HCT116 (cell line): ENCODE data around the gene CROCC. TPM values are rescaled to one million over a fixed set of nuclear protein-coding genes. Genes with fewer than 3 reads are reported as not detected.

Experiments used
- ATAC-seq: fragments of 200-7000 bp; cut with Tn5 transposase; 2 replicates; pipeline ENCODE4 v1.9.1; 2020; ENCODE audit warnings: mild to moderate bottlenecking, moderate library complexity
- BruUV-seq: library from RNA; stranded (reverse); fragments of 400-500 nt; replicated peaks from 2 replicates; lab custom pipeline; 2021; lab: Mats Ljungman, UMichigan
- CTCF ChIA-PET: fragments of 300-600 bp; sonication (Branson Sonifier 250); formaldehyde crosslinking; loops from one replicate; lab custom pipeline; 2021; ENCODE audit warnings: antibody characterized with exemption; lab: Charles Lee
- POLR2A ChIA-PET: fragments of 300-600, 350-600 bp; sonication (Branson Sonifier 250); formaldehyde crosslinking; loops from one replicate; lab custom pipeline; 2021; ENCODE audit warnings: antibody characterized with exemption; lab: Charles Lee
- RAD21 ChIA-PET, 2 experiments: fragments of 300-600 bp; sonication (Branson Sonifier 250); formaldehyde crosslinking; loops; one replicate each; lab custom pipeline; 2023; ENCODE audit warnings: low total read pairs in 2 of 2; ENCODE audit not compliant: uncharacterized antibody in 2 of 2, unreplicated experiment in 2 of 2, low non-redundant PET in 1 of 2; lab: Charles Lee
- DNase-seq: peaks from one replicate; pipeline ENCODE4 v3.0.0-alpha.2; 2010; ENCODE audit warnings: low read depth, low spot score
- H2AFZ ChIP-seq: fragments of 200-600 bp; shearing (Covaris generic), sonication (generic); 2 replicates; pipeline ENCODE4 v1.6.1; 2017; ENCODE audit warnings: low read depth, mixed run types, mixed read lengths, antibody characterized with exemption, low read length; ENCODE audit not compliant: poor library complexity, severe bottlenecking
- H3K27ac ChIP-seq: 2 replicates; pipeline ENCODE4 v1.5.1; 2012; ENCODE audit warnings: low read depth, low read length
- H3K27me3 ChIP-seq: fragments of 200-600 bp; sonication (generic); 2 replicates; pipeline ENCODE4 v1.6.1; 2016; ENCODE audit warnings: mixed run types, low read length, mixed read lengths; ENCODE audit not compliant: insufficient read depth
- H3K36me3 ChIP-seq, 2 experiments: fragments of 200-500 bp in 1 of 2; fragments of 200-600 bp in 1 of 2; sonication (Bioruptor generic) in 1 of 2; sonication (generic) in 1 of 2; 2 replicates each; pipeline versions ENCODE4 v1.5.1 to v1.6.1; 2014 to 2016; ENCODE audit warnings: low read length in 2 of 2, inconsistent platforms in 1 of 2, mixed read lengths in 1 of 2, mixed run types in 1 of 2; ENCODE audit not compliant: insufficient read depth in 2 of 2, control insufficient read depth in 1 of 2
- H3K4me1 ChIP-seq, 2 experiments: fragments of 200-600 bp in 1 of 2; sonication (generic) in 1 of 2; 2 replicates each; pipeline versions ENCODE4 v1.5.1 to v1.6.1; 2012 to 2017; ENCODE audit warnings: low read length in 2 of 2, inconsistent platforms in 1 of 2, mild to moderate bottlenecking in 1 of 2, mixed read lengths in 1 of 2, mixed run types in 1 of 2, moderate library complexity in 1 of 2; ENCODE audit not compliant: insufficient read depth in 2 of 2, control insufficient read depth in 1 of 2
- H3K4me2 ChIP-seq: fragments of 200-600 bp; sonication (generic); 2 replicates; pipeline ENCODE4 v1.6.1; 2017; ENCODE audit warnings: mixed run types, low read length, mixed read lengths
- H3K4me3 ChIP-seq, 2 experiments: fragments of 200-600 bp in 1 of 2; sonication (generic) in 1 of 2; replicated peaks in 1 of 2; 2 replicates each; pipeline ENCODE4 v1.5.1; 2011 to 2016; ENCODE audit warnings: low read length in 2 of 2, control low read depth in 1 of 2, low read depth in 1 of 2, mild to moderate bottlenecking in 1 of 2, mixed read lengths in 1 of 2, mixed run types in 1 of 2
- H3K79me2 ChIP-seq: fragments of 200-600 bp; sonication (generic); 2 replicates; pipeline ENCODE4 v1.6.1; 2017; ENCODE audit warnings: mild to moderate bottlenecking, mixed run types, low read length, moderate library complexity, mixed read lengths; ENCODE audit not compliant: insufficient read depth
- H3K9ac ChIP-seq: fragments of 200-600 bp; sonication (generic); 2 replicates; pipeline ENCODE4 v1.6.1; 2016; ENCODE audit warnings: low read length, mixed read lengths
- H3K9me2 ChIP-seq: fragments of 200-600 bp; sonication (generic), shearing (Covaris generic); 2 replicates; pipeline ENCODE4 v1.6.1; 2017; ENCODE audit warnings: mixed run types, mild to moderate bottlenecking, moderate library complexity; ENCODE audit not compliant: insufficient read depth
- H3K9me3 ChIP-seq, 2 experiments: fragments of 200-500 bp in 1 of 2; fragments of 200-600 bp in 1 of 2; sonication (Bioruptor generic) in 1 of 2; sonication (generic) in 1 of 2; 2 replicates each; pipeline ENCODE4 v1.6.1; 2014 to 2017; ENCODE audit warnings: low read length in 2 of 2, mixed read lengths in 2 of 2, inconsistent platforms in 1 of 2, low read depth in 1 of 2, mild to moderate bottlenecking in 1 of 2, mixed run types in 1 of 2, moderate library complexity in 1 of 2; ENCODE audit not compliant: control insufficient read depth in 1 of 2, insufficient read depth in 1 of 2
- H4K20me1 ChIP-seq: fragments of 200-600 bp; sonication (generic), shearing (Covaris generic); 2 replicates; pipeline ENCODE4 v1.6.1; 2017; ENCODE audit warnings: mixed run types, mild to moderate bottlenecking, moderate library complexity; ENCODE audit not compliant: insufficient read depth
- CEBPB ChIP-seq: IDR thresholded peaks from 2 replicates; pipeline ENCODE4 v1.6.1; 2012; ENCODE audit warnings: low read depth
- EGR1 ChIP-seq: IDR thresholded peaks from 2 replicates; pipeline ENCODE4 v1.6.1; 2012; ENCODE audit warnings: low read depth
- EZH2 ChIP-seq: fragments of 200-600 bp; sonication (generic); IDR thresholded peaks from 2 replicates; pipeline ENCODE4 v1.6.1; 2017; ENCODE audit warnings: antibody characterized with exemption, mixed run types
- FOSL1 ChIP-seq: IDR thresholded peaks from 2 replicates; pipeline ENCODE4 v1.6.1; 2012; ENCODE audit warnings: low read depth
- POLR2A ChIP-seq: IDR thresholded peaks from 2 replicates; pipeline ENCODE4 v1.7.0; 2011; ENCODE audit warnings: borderline replicate concordance; ENCODE audit not compliant: insufficient read depth, insufficient read length; ENCODE audit errors: extremely low read depth
- RAD21 ChIP-seq: IDR thresholded peaks from 2 replicates; pipeline ENCODE4 v1.6.1; 2012; ENCODE audit warnings: low read depth, mild to moderate bottlenecking
- SIN3A ChIP-seq: IDR thresholded peaks from 2 replicates; pipeline ENCODE4 v1.6.1; 2012; ENCODE audit warnings: low read depth
- SP1 ChIP-seq: IDR thresholded peaks from 2 replicates; pipeline ENCODE4 v1.6.1; 2012; ENCODE audit warnings: low read depth
- SRF ChIP-seq: IDR thresholded peaks from 2 replicates; pipeline ENCODE4 v1.6.1; 2012; ENCODE audit warnings: low read depth
- TCF7L2 ChIP-seq: IDR thresholded peaks from 2 replicates; pipeline ENCODE4 v1.7.0; 2011; ENCODE audit warnings: borderline replicate concordance, inconsistent platforms; ENCODE audit not compliant: insufficient read depth, insufficient read length; ENCODE audit errors: extremely low read depth
- ZFX ChIP-seq: fragments of 450-650 bp; IDR thresholded peaks from 2 replicates; pipeline ENCODE4 v1.6.1; 2017
- ZNF274 ChIP-seq: fragments of 200-500 bp; sonication (Bioruptor generic); IDR thresholded peaks from 2 replicates; pipeline ENCODE4 v1.6.1; 2014; ENCODE audit warnings: mild to moderate bottlenecking, low read depth, low read length, inconsistent platforms
- intact Hi-C: fragments of 100-400 bp; cut with micrococcal nuclease; formaldehyde crosslinking; loops from 2 replicates; pipeline ENCODE4 v1.10.0; 2022
- total RNA-seq: library from RNA; stranded (reverse); gene quantifications from one replicate; pipeline ENCODE4 v1.2.1, GENCODE V29; 2021; ENCODE audit not compliant: unreplicated experiment
- TF ChIP-seq, protein P1 (sequence below): IDR thresholded peaks from 2 replicates; pipeline ENCODE4 v1.6.1; 2011; ENCODE audit warnings: mild to moderate bottlenecking, low read length, moderate library complexity; ENCODE audit not compliant: insufficient replicate concordance; ENCODE audit errors: extremely low read depth
- TF ChIP-seq, protein P2 (sequence below): IDR thresholded peaks from 2 replicates; pipeline ENCODE4 v1.6.1; 2012
- TF ChIP-seq, protein P3 (sequence below): IDR thresholded peaks from 2 replicates; pipeline ENCODE4 v1.6.1; 2012; ENCODE audit warnings: low read depth

Gene CROCC
- total RNA-seq, 1 experiment from 2014 or later = 30.1 TPM

DNA sequence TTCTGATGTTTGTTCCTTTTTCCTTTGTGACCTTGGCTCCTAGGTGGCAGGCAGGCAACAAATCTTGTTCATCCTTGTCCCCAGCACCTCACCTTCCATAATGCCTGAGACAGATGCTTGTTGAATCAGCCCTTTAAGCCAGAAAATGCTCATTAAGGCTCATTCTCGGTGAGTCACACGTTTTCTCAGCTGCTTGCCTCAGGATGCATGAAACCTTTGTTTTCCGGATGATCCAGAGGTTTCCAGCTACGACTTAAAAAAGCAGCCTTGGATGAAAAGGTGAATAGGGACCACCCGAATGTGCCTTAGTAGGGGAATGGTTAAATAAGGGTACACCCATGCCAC is 94.6 kb downstream of the CROCC start:
- Histone ChIP-seq H2AFZ (no peak overlapping the region), H3K4me3 (no peak overlapping the region), H3K27me3 (no peaks in the 10 kb centered on the region), H3K9me2 (no peaks in the 10 kb centered on the region), H3K9me3 (no peaks in the 10 kb centered on the region), H3K9ac (no peak overlapping the region), H3K4me1 (peaks cover 6 to 24% of the 10 kb centered on the region in 2 experiments), H3K79me2 (no peaks in the 10 kb centered on the region), H3K36me3 (peaks cover 22 to 28% of the 10 kb centered on the region in 2 experiments; a peak in 3 of 4 replicates), H4K20me1 (no peaks in the 10 kb centered on the region), H3K27ac (no peak overlapping the region), H3K4me2 (peak overlapping the region; percentile 39)
- POLR2A ChIA-PET = no interaction called here
- BruUV-seq = no TSS peak
- no peak for ATAC-seq
- no peak for DNase-seq
- RAD21 ChIA-PET = no interaction called here
- intact Hi-C loops = no loop called here
- TF ChIP-seq ZFX = no peak
- no peak for TF ChIP-seq EZH2
- TF ChIP-seq SIN3A = no peak
- no peak for TF ChIP-seq POLR2A
- TF ChIP-seq, protein P1, sequence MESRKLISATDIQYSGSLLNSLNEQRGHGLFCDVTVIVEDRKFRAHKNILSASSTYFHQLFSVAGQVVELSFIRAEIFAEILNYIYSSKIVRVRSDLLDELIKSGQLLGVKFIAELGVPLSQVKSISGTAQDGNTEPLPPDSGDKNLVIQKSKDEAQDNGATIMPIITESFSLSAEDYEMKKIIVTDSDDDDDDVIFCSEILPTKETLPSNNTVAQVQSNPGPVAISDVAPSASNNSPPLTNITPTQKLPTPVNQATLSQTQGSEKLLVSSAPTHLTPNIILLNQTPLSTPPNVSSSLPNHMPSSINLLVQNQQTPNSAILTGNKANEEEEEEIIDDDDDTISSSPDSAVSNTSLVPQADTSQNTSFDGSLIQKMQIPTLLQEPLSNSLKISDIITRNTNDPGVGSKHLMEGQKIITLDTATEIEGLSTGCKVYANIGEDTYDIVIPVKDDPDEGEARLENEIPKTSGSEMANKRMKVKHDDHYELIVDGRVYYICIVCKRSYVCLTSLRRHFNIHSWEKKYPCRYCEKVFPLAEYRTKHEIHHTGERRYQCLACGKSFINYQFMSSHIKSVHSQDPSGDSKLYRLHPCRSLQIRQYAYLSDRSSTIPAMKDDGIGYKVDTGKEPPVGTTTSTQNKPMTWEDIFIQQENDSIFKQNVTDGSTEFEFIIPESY = no peak
- CTCF ChIA-PET = no interaction called here

DNA sequence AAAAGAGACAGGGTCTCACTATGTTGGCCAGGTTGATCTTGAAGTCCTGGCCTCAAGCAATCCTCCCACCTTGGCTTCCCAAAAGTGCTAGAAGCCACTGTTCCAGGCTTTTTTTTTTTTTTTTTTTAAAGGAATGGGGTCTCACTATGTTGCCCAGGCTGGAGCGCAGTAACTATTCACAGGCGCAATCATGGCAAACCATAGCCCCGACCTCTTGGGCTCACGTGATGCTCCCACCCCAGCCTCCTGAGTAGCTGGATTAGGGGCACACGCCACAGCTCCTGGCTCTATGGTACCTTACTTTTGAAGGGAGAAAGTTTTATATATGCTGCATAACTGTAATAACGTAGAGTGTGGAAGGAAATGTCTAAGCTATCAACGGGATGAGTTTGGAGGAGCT is 95.7 kb downstream of the CROCC start:
- POLR2A ChIA-PET = no interaction called here
- no peak for TF ChIP-seq ZNF274
- no peak for TF ChIP-seq EGR1
- no peak for TF ChIP-seq FOSL1
- no peak for TF ChIP-seq TCF7L2
- no peak for TF ChIP-seq CEBPB
- no peak for TF ChIP-seq SRF
- no peak for TF ChIP-seq EZH2
- TF ChIP-seq, protein P2, sequence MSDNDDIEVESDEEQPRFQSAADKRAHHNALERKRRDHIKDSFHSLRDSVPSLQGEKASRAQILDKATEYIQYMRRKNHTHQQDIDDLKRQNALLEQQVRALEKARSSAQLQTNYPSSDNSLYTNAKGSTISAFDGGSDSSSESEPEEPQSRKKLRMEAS = no peak
- no peak for TF ChIP-seq RAD21
- TF ChIP-seq, protein P3, sequence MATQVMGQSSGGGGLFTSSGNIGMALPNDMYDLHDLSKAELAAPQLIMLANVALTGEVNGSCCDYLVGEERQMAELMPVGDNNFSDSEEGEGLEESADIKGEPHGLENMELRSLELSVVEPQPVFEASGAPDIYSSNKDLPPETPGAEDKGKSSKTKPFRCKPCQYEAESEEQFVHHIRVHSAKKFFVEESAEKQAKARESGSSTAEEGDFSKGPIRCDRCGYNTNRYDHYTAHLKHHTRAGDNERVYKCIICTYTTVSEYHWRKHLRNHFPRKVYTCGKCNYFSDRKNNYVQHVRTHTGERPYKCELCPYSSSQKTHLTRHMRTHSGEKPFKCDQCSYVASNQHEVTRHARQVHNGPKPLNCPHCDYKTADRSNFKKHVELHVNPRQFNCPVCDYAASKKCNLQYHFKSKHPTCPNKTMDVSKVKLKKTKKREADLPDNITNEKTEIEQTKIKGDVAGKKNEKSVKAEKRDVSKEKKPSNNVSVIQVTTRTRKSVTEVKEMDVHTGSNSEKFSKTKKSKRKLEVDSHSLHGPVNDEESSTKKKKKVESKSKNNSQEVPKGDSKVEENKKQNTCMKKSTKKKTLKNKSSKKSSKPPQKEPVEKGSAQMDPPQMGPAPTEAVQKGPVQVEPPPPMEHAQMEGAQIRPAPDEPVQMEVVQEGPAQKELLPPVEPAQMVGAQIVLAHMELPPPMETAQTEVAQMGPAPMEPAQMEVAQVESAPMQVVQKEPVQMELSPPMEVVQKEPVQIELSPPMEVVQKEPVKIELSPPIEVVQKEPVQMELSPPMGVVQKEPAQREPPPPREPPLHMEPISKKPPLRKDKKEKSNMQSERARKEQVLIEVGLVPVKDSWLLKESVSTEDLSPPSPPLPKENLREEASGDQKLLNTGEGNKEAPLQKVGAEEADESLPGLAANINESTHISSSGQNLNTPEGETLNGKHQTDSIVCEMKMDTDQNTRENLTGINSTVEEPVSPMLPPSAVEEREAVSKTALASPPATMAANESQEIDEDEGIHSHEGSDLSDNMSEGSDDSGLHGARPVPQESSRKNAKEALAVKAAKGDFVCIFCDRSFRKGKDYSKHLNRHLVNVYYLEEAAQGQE = no peak
- no peak for TF ChIP-seq ZFX
- no peak for TF ChIP-seq SP1
- TF ChIP-seq POLR2A = no peak

More for the DNA sequence above, 95.7 kb downstream of the CROCC start:
- no peaks in the 10 kb centered on the region for H3K27me3 ChIP-seq
- H3K4me3 ChIP-seq = no peak overlapping the region
- DNase-seq (no peak), ATAC-seq (no peak)
- H3K4me1 ChIP-seq = peaks cover 2 to 17% of the 10 kb centered on the region in 2 experiments; a peak in 3 of 4 replicates
- BruUV-seq = no TSS peak
- no peak overlapping the region for H3K4me2 ChIP-seq
- H3K9ac ChIP-seq = no peak overlapping the region
- H3K9me2 ChIP-seq = no peaks in the 10 kb centered on the region
- no peaks in the 10 kb centered on the region for H3K79me2 ChIP-seq
- no peaks in the 10 kb centered on the region for H4K20me1 ChIP-seq
- intact Hi-C loops = no loop called here
- H2AFZ ChIP-seq = no peak overlapping the region
- ChIA-PET CTCF (no interaction called here), RAD21 (no interaction called here)
- H3K36me3 ChIP-seq = peaks cover 31 to 33% of the 10 kb centered on the region in 2 experiments; a peak in 3 of 4 replicates
- H3K9me3 ChIP-seq = no peaks in the 10 kb centered on the region
- H3K27ac ChIP-seq = no peak overlapping the region
